Trophoblast cell (in vitro differentiated cells and primary cell): ENCODE measurements around the gene ABHD5.

Experiments
- DNase-seq, 2 donors: peaks; one replicate each; pipeline ENCODE4 v3.0.0-alpha.2; 2016
- H2AFZ ChIP-seq: 2 replicates; pipeline ENCODE4 v1.6.1; 2013; ENCODE audit warnings: low read length, moderate library complexity, mild to moderate bottlenecking; ENCODE audit not compliant: insufficient read depth, poor library complexity
- H2AK5ac ChIP-seq: 2 replicates; pipeline ENCODE4 v1.6.1; 2013; ENCODE audit warnings: mild to moderate bottlenecking, low read length
- H2BK120ac ChIP-seq: 2 replicates; pipeline ENCODE4 v1.6.1; 2013; ENCODE audit warnings: low read length, mild to moderate bottlenecking, moderate library complexity; ENCODE audit not compliant: insufficient read depth, poor library complexity
- H2BK12ac ChIP-seq: 2 replicates; pipeline ENCODE4 v1.6.1; 2013; ENCODE audit warnings: mild to moderate bottlenecking, low read length, moderate library complexity
- H2BK5ac ChIP-seq: 2 replicates; pipeline ENCODE4 v1.6.1; 2013; ENCODE audit warnings: low read length, low read depth, moderate library complexity, mild to moderate bottlenecking; ENCODE audit not compliant: poor library complexity
- H3K14ac ChIP-seq: 2 replicates; pipeline ENCODE4 v1.6.1; 2013; ENCODE audit warnings: mild to moderate bottlenecking, low read length
- H3K18ac ChIP-seq: 2 replicates; pipeline ENCODE4 v1.6.1; 2013; ENCODE audit warnings: mild to moderate bottlenecking, low read length
- H3K23ac ChIP-seq: 2 replicates; pipeline ENCODE4 v1.6.1; 2013; ENCODE audit warnings: low read length
- H3K27ac ChIP-seq: 2 replicates; pipeline ENCODE4 v1.5.1; 2013; ENCODE audit warnings: low read depth, mild to moderate bottlenecking, inconsistent platforms, low read length, moderate library complexity
- H3K27me3 ChIP-seq: 2 replicates; pipeline ENCODE4 v1.6.1; 2013; ENCODE audit warnings: inconsistent platforms, mild to moderate bottlenecking, low read length, moderate library complexity; ENCODE audit not compliant: insufficient read depth
- H3K36me3 ChIP-seq, 2 experiments: 1 replicate in 1 of 2; 2 replicates in 1 of 2; pipeline ENCODE4 v1.6.1; 2013; ENCODE audit warnings: low read length in 2 of 2, mild to moderate bottlenecking in 2 of 2, moderate library complexity in 1 of 2; ENCODE audit not compliant: insufficient read depth in 2 of 2, control insufficient read depth in 1 of 2
- H3K4ac ChIP-seq: 2 replicates; pipeline ENCODE4 v1.6.1; 2013; ENCODE audit warnings: low read depth, mild to moderate bottlenecking, low read length, moderate library complexity
- H3K4me1 ChIP-seq, 2 experiments: 1 replicate in 1 of 2; 2 replicates in 1 of 2; pipeline ENCODE4 v1.6.1; 2013; ENCODE audit warnings: low read length in 2 of 2, mild to moderate bottlenecking in 2 of 2, moderate library complexity in 1 of 2; ENCODE audit not compliant: insufficient read depth in 2 of 2, control insufficient read depth in 1 of 2
- H3K4me2 ChIP-seq: 2 replicates; pipeline ENCODE4 v1.6.1; 2013; ENCODE audit warnings: inconsistent platforms, mild to moderate bottlenecking, low read length, moderate library complexity
- H3K4me3 ChIP-seq: 2 replicates; pipeline ENCODE4 v1.5.1; 2013; ENCODE audit warnings: mild to moderate bottlenecking, low read depth, low read length, inconsistent platforms
- H3K79me1 ChIP-seq: one replicate; pipeline ENCODE4 v1.6.1; 2013; ENCODE audit warnings: low read length
- H3K79me2 ChIP-seq: 2 replicates; pipeline ENCODE4 v1.6.1; 2013; ENCODE audit warnings: low read length, mild to moderate bottlenecking; ENCODE audit not compliant: control insufficient read depth, insufficient read depth, poor library complexity
- H3K9ac ChIP-seq: 2 replicates; pipeline ENCODE4 v1.6.1; 2013; ENCODE audit warnings: mild to moderate bottlenecking, low read length
- H3K9me3 ChIP-seq: 2 replicates; pipeline ENCODE4 v1.6.1; 2013; ENCODE audit warnings: low read depth, mild to moderate bottlenecking, control low read depth, inconsistent platforms, low read length; ENCODE audit not compliant: insufficient read depth
- H4K12ac ChIP-seq: 2 replicates; pipeline ENCODE4 v1.6.1; 2013; ENCODE audit warnings: low read depth, mild to moderate bottlenecking, low read length, moderate library complexity
- H4K8ac ChIP-seq: 2 replicates; pipeline ENCODE4 v1.6.1; 2013; ENCODE audit warnings: low read depth, mild to moderate bottlenecking, low read length, moderate library complexity
- H4K91ac ChIP-seq: one replicate; pipeline ENCODE4 v1.6.1; 2013; ENCODE audit warnings: low read depth, mild to moderate bottlenecking, low read length, moderate library complexity
- WGBS: extraction: QIAGEN DNeasy Blood & Tissue Kit; methylation state at CpG from one replicate; pipeline ENCODE4 v1.1.7; 2013; ENCODE audit warnings: missing lambda C conversion rate; ENCODE audit not compliant: insufficient read length, insufficient coverage; ENCODE audit errors: extremely low coverage; 5-methylcytosine and 5-hydroxymethylcytosine counted together

ABHD5 gene

DNA sequence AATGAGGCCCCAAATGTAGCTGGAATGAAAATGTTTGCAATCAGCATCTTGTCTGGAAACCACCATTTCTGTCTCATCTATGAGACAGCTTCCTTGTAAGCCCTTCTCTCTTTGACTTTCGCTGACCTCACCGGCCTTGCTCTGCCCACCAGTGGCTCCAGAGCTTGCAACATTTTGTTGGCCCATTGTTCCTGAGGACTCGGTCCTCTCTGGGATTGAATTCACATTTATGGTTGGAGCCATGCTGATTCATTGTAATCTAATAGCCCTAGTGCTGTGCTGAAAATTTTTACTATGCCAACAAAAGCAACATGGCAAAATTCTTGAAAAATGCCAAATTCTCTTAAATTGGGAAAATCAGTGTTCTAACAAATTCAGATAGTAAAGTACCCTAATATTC is 37.2 kb downstream of the ABHD5 start:
- WGBS: no CpG with 5 or more reads among the region's 3 CpGs
- Histone ChIP-seq H3K36me3 (no peaks in the 10 kb centered on the region), H2AFZ (no peak overlapping the region), H3K27ac (no peak overlapping the region), H4K12ac (no peak overlapping the region), H3K79me2 (no peaks in the 10 kb centered on the region), H3K4me3 (no peak overlapping the region), H3K79me1 (no peaks in the 10 kb centered on the region), H2AK5ac (no peak overlapping the region), H2BK120ac (no peak overlapping the region), H3K23ac (no peak overlapping the region), H4K8ac (no peak overlapping the region), H2BK5ac (no peak overlapping the region), H3K4me1 (no peaks in the 10 kb centered on the region), H4K91ac (no peak overlapping the region), H3K4ac (no peak overlapping the region), H3K27me3 (no peaks in the 10 kb centered on the region), H3K14ac (no peak overlapping the region), H3K18ac (no peak overlapping the region), H3K4me2 (no peak overlapping the region), H3K9ac (no peak overlapping the region), H3K9me3 (no peaks in the 10 kb centered on the region), H2BK12ac (no peak overlapping the region)
- DNase-seq: no peak

DNA sequence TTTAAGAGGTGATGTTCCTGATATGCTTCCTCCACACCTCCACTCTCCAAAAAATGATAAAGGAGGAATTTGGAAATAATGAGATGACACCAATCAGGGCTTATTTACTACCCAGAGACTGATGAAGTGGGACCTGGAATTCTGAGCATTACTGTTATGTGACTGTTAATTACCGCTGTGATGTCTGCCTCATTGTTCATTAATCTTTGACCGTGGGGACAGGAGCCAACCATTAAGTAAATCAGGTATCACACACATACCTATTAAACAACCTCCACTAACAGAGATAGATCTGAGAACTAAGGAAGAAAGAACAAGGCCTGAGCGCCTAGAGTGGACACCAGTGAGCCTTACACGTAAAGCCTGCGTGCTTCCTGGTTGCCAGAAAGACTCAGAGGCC is 37.7 kb downstream of the ABHD5 start:
- Histone ChIP-seq H3K36me3 (no peaks in the 10 kb centered on the region), H3K18ac (no peak overlapping the region), H3K23ac (no peak overlapping the region), H4K8ac (no peak overlapping the region), H4K91ac (no peak overlapping the region), H3K4me1 (no peaks in the 10 kb centered on the region), H3K4me2 (no peak overlapping the region), H3K14ac (no peak overlapping the region), H4K12ac (no peak overlapping the region), H3K4me3 (no peak overlapping the region), H2AFZ (no peak overlapping the region), H2AK5ac (no peak overlapping the region), H3K79me1 (no peaks in the 10 kb centered on the region), H3K4ac (no peak overlapping the region), H3K27ac (no peak overlapping the region), H3K27me3 (no peaks in the 10 kb centered on the region), H2BK5ac (no peak overlapping the region), H3K9ac (no peak overlapping the region), H3K79me2 (no peaks in the 10 kb centered on the region), H2BK120ac (no peak overlapping the region), H3K9me3 (no peaks in the 10 kb centered on the region), H2BK12ac (no peak overlapping the region)
- WGBS: no CpG with 5 or more reads among the region's 5 CpGs
- DNase-seq: no peak

DNA sequence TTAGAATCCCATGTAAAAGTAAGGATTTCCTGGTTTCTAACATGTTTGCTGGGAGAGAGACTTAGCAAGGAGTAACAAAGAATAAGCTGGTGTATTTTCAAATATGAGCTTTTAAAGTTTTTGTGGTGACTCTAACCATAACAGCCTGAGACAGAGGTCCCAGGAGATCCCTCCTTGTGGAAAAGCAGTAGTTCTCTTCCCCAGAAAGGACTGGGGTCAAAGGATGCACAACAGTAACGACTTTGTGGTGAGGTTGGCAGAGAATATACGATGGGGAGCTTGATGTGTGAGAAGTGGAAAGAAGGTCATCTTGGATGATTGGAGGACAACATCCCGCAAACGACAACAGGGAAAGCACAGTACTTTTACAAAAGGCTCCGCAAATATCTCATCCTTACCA is 38.2 kb downstream of the ABHD5 start:
- no peak overlapping the region for H3K4me3 ChIP-seq
- no peaks in the 10 kb centered on the region for H3K79me2 ChIP-seq
- H3K9me3 ChIP-seq: no peaks in the 10 kb centered on the region
- no peak overlapping the region for H4K12ac ChIP-seq
- H2BK12ac ChIP-seq: no peak overlapping the region
- no peak for DNase-seq
- H3K4me1 ChIP-seq: no peaks in the 10 kb centered on the region
- no peak overlapping the region for H3K18ac ChIP-seq
- H4K8ac ChIP-seq: no peak overlapping the region
- no peak overlapping the region for H3K9ac ChIP-seq
- H3K4me2 ChIP-seq: no peak overlapping the region
- no peak overlapping the region for H3K23ac ChIP-seq
- no peak overlapping the region for H2AK5ac ChIP-seq
- no peak overlapping the region for H3K27ac ChIP-seq
- H4K91ac ChIP-seq: no peak overlapping the region
- H3K4ac ChIP-seq: no peak overlapping the region
- H2AFZ ChIP-seq: no peak overlapping the region
- no peaks in the 10 kb centered on the region for H3K27me3 ChIP-seq
- no peak overlapping the region for H2BK120ac ChIP-seq
- no CpG with 5 or more reads among the region's 5 CpGs for WGBS
- no peaks in the 10 kb centered on the region for H3K36me3 ChIP-seq
- no peaks in the 10 kb centered on the region for H3K79me1 ChIP-seq
- H2BK5ac ChIP-seq: no peak overlapping the region
- H3K14ac ChIP-seq: no peak overlapping the region

DNA sequence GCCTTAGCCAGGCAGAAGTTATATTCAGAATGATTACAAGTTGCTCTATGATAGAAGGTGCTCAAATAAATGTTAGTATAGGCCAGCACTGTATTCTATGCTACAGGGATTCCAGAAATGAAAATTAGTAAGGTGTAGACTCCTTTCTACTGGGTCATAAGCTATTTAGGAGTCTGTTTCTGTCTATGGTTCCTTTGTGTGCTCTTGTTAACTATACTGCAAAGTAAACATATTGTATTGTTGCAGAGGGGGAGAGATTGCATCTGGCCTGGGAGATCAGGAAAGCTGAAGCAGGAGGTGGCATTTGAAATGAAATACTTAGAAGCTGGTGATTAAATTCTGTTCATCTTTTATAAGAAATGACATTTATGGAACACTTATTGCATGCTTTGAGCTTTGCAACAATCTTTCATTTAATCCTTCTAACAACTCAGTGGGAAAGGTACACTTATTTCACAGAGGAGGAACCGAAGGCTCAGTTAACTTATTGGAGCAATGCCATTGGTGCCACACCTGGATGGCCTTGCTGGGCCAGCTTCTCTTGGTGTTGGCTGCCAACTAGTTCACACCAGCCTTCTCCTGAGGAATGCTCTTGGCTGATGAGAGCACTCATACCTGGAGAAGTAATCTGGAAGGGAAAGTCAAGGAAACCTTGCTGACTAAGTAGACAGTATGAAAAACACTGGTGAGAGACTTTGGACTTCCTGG is 39.1 kb downstream of the ABHD5 start:
- H3K4me1 ChIP-seq: no peaks in the 10 kb centered on the region
- H3K9me3 ChIP-seq: no peaks in the 10 kb centered on the region
- no peak overlapping the region for H3K23ac ChIP-seq
- no peaks in the 10 kb centered on the region for H3K79me1 ChIP-seq
- no peaks in the 10 kb centered on the region for H3K27me3 ChIP-seq
- DNase-seq: no peak
- no peak overlapping the region for H2BK120ac ChIP-seq
- H4K12ac ChIP-seq: no peak overlapping the region
- no peak overlapping the region for H2BK12ac ChIP-seq
- no peak overlapping the region for H3K4me2 ChIP-seq
- H3K36me3 ChIP-seq: peaks cover 0 to 2% of the 10 kb centered on the region in 2 experiments
- no CpG with 5 or more reads among the region's 1 CpG for WGBS
- no peak overlapping the region for H3K18ac ChIP-seq
- no peak overlapping the region for H3K9ac ChIP-seq
- no peak overlapping the region for H3K4ac ChIP-seq
- H3K79me2 ChIP-seq: no peaks in the 10 kb centered on the region
- H3K14ac ChIP-seq: no peak overlapping the region
- H3K4me3 ChIP-seq: no peak overlapping the region
- no peak overlapping the region for H2AK5ac ChIP-seq
- no peak overlapping the region for H2BK5ac ChIP-seq
- no peak overlapping the region for H3K27ac ChIP-seq
- H4K8ac ChIP-seq: no peak overlapping the region
- no peak overlapping the region for H2AFZ ChIP-seq
- H4K91ac ChIP-seq: no peak overlapping the region
